Measurements from ENCODE around the gene YBEY.

Gene YBEY

GRCh38 chr21:46324390-46325072 is 38.4 kb downstream of the YBEY start (continued):
- TF ChIP-seq AEBP2 (tag by site-specific recombination; IDR thresholded peaks at IDR 0.05; ENCODE audit: borderline replicate concordance) (no peak), ZNF791 (tag by site-specific recombination; IDR thresholded peaks at IDR 0.05) (no peak), ZBTB6 (tag by site-specific recombination; IDR thresholded peaks at IDR 0.05) (peak; percentile 92), INSM2 (tag by site-specific recombination; IDR thresholded peaks at IDR 0.05) (peak; percentile 21), ZNF560 (tag by site-specific recombination; IDR thresholded peaks at IDR 0.05; ENCODE audit: borderline replicate concordance) (no peak), YY2 (tag by site-specific recombination; IDR thresholded peaks at IDR 0.05) (no peak), ZBTB20 (tag by site-specific recombination; IDR thresholded peaks at IDR 0.05) (no peak), ZNF157 (tag by site-specific recombination; IDR thresholded peaks at IDR 0.05) (no peak), ZNF280D (tag by site-specific recombination; IDR thresholded peaks at IDR 0.05) (no peak), ZNF664 (tag by site-specific recombination; IDR thresholded peaks at IDR 0.05) (no peak), BCL11B (tag by site-specific recombination; IDR thresholded peaks at IDR 0.05; ENCODE audit: low read depth) (no peak), ZNF112 (tag by site-specific recombination; IDR thresholded peaks at IDR 0.05) (no peak), FEZF1 (tag by site-specific recombination; IDR thresholded peaks at IDR 0.05) (no peak), GLIS1 (tag by site-specific recombination; IDR thresholded peaks at IDR 0.05) (peak; percentile 75), ZNF654 (tag by site-specific recombination; IDR thresholded peaks at IDR 0.05; ENCODE audit: low read depth) (no peak), ZNF292 (tag by site-specific recombination; IDR thresholded peaks at IDR 0.05; ENCODE audit: borderline replicate concordance, low read depth) (no peak), ZNF48 (tag by site-specific recombination; IDR thresholded peaks at IDR 0.05) (no peak), ZNF26 (tag by site-specific recombination; IDR thresholded peaks at IDR 0.05) (no peak), ZNF132 (tag by site-specific recombination; IDR thresholded peaks at IDR 0.05; ENCODE audit: borderline replicate concordance) (no peak), IKZF3 (tag by site-specific recombination; IDR thresholded peaks at IDR 0.05) (peak; percentile 96), KLF16 (tag by site-specific recombination; IDR thresholded peaks at IDR 0.05) (no peak; the same call in none of the 2 replicates), REPIN1 (tag by site-specific recombination; IDR thresholded peaks at IDR 0.05; ENCODE audit: low read depth) (no peak), ZNF202 (tag by site-specific recombination; IDR thresholded peaks at IDR 0.05; ENCODE audit: borderline replicate concordance) (no peak), PRDM10 (tag by site-specific recombination; IDR thresholded peaks at IDR 0.05) (peak; percentile 76), ZNF175 (tag by site-specific recombination; IDR thresholded peaks at IDR 0.05) (no peak), ZNF610 (tag by site-specific recombination; IDR thresholded peaks at IDR 0.05; ENCODE audit: borderline replicate concordance) (no peak), ZNF473 (tag by site-specific recombination; IDR thresholded peaks at IDR 0.05) (no peak), ZNF350 (tag by site-specific recombination; IDR thresholded peaks at IDR 0.05) (no peak)
